Measurements from ENCODE around the gene FBXO45.
A peak's percentile ranks its signal among the peaks of the same experiment; 100 is the strongest.
"Not testable (repeated sequence)": the region's sequence is repeated elsewhere in the genome, so short reads cannot be mapped to it uniquely, and the experiment has no call there.

FBXO45 gene

GRCh38 chr3:196572389-196572788, 3.9 kb downstream of the FBXO45 start:
- H3K36me3 ChIP-seq (replicated peaks) = peaks cover 3% of the 10 kb centered on the region; the same call in 1 of the 2 replicates
- no peaks in the 10 kb centered on the region for H3K9me3 ChIP-seq
- H3K4me3 ChIP-seq = no peak overlapping the region
- H3K4me1 ChIP-seq = peaks cover 2% of the 10 kb centered on the region; the same call in 1 of the 2 replicates
- in situ Hi-C loops (cut with MboI; ENCODE audit: low sequenced_read_pairs) = no loop called here
- DNase-seq (ENCODE audit: low spot score in 2 of 2) = no peak
- no peaks in the 10 kb centered on the region for H3K27me3 ChIP-seq (ENCODE audit: low read depth)

DNA sequence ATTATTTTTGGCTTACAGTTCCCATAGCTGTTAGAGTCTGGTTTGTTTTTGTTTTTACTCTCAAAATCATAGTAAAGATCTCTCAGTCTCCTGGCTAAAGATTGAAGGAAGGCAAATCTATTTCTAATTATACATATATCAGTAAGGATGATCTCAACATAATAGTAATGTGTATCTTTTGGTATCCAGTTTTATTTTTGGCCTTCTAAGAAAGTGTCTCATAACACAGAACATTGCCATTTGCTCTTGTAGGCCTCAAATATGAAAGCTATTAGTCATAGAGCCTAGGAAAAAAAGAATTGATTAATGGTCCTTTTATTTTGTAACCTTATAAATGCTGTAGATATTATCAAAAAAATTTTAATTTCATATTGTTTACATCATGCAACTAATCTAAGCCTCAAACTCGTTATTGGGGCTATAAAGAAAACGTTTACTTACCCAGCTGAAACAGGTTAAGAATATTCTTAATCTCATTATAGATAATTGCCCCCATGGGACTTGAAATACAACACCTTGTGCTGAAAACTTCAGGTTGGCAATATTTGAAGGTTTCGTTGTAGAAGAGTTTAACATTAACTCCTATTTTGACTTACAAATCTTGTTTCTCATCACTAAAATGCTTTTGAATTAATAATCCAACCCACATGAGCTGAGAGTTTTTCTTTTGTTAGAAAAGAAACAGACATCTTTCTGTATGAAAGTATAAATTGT, 16.7 kb downstream of the FBXO45 start:
- H3K4me3 ChIP-seq = no peak overlapping the region
- H3K27me3 ChIP-seq (ENCODE audit: low read depth) = no peaks in the 10 kb centered on the region
- peaks cover 37% of the 10 kb centered on the region for H3K36me3 ChIP-seq (replicated peaks)
- no peaks in the 10 kb centered on the region for H3K4me1 ChIP-seq
- no peaks in the 10 kb centered on the region for H3K9me3 ChIP-seq
- in situ Hi-C loops (cut with MboI; ENCODE audit: low sequenced_read_pairs) = no loop called here
- DNase-seq (ENCODE audit: low spot score in 2 of 2) = no peak

GRCh38 chr3:196590279-196590678, 21.8 kb downstream of the FBXO45 start:
- 0 out of 2 replicates have a peak, but pooled peaks cover 3% of the 10 kb centered on the region for H3K27me3 ChIP-seq (ENCODE audit: low read depth)
- peaks cover 9% of the 10 kb centered on the region; the same call in 1 of the 2 replicates for H3K36me3 ChIP-seq (replicated peaks)
- DNase-seq (ENCODE audit: low spot score in 2 of 2) = no peak
- no peak overlapping the region for H3K4me3 ChIP-seq
- in situ Hi-C loops (cut with MboI; ENCODE audit: low sequenced_read_pairs) = no loop called here
- no peaks in the 10 kb centered on the region for H3K4me1 ChIP-seq
- H3K9me3 ChIP-seq = no peaks in the 10 kb centered on the region

GRCh38 chr3:196596355-196596754, 27.9 kb downstream of the FBXO45 start:
- H3K27me3 ChIP-seq (ENCODE audit: low read depth) = 0 out of 2 replicates have a peak, but pooled peaks cover 3% of the 10 kb centered on the region
- no peak for DNase-seq (ENCODE audit: low spot score in 2 of 2)
- H3K36me3 ChIP-seq (replicated peaks) = no peaks in the 10 kb centered on the region
- no peak overlapping the region for H3K4me3 ChIP-seq
- in situ Hi-C loops (cut with MboI; ENCODE audit: low sequenced_read_pairs) = no loop called here
- H3K9me3 ChIP-seq = no peaks in the 10 kb centered on the region
- peaks cover 4% of the 10 kb centered on the region for H3K4me1 ChIP-seq

- H3K9me3 ChIP-seq; in situ Hi-C loops (cut with MboI; ENCODE audit: low sequenced_read_pairs); H3K36me3 ChIP-seq (replicated peaks); H3K4me1 ChIP-seq; H3K27me3 ChIP-seq (ENCODE audit: low read depth): not testable (repeated sequence)
- peak in 1 of 2 experiments; percentile 72 for DNase-seq (ENCODE audit: low spot score in 2 of 2)
- H3K4me3 ChIP-seq = peak overlapping the region; percentile 30
Observed at GRCh38 chr3:196597971-196598733, 29.7 kb downstream of the FBXO45 start.

DNA sequence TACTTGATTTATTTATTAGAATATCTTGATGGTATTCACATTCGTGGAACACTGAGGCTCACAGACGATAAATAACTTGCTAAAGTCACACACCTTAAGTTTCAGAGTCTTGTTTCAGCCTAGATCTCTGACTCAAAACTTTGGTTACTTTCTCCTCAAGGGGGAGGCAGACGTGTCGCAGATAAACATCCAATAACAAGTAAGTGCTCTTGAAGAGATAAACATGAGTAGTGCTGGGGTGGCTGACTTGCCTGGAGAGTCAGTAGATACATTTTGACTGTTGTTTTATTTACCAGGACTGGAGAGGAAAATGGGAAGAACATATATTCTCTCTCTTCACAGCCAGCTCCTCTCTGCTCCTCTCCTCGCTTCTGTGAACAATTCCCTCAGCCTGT, 31.3 kb downstream of the FBXO45 start:
- H3K27me3 ChIP-seq (ENCODE audit: low read depth) = no peaks in the 10 kb centered on the region
- no peak overlapping the region for H3K4me3 ChIP-seq
- no peaks in the 10 kb centered on the region for H3K36me3 ChIP-seq (replicated peaks)
- no peaks in the 10 kb centered on the region for H3K9me3 ChIP-seq
- in situ Hi-C loops (cut with MboI; ENCODE audit: low sequenced_read_pairs) = no loop called here
- no peak for DNase-seq (ENCODE audit: low spot score in 2 of 2)
- peaks cover 4% of the 10 kb centered on the region for H3K4me1 ChIP-seq

- in situ Hi-C loops (cut with MboI; ENCODE audit: low sequenced_read_pairs) = no loop called here
- DNase-seq (ENCODE audit: low spot score in 2 of 2) = no peak
- Histone ChIP-seq H3K36me3 (replicated peaks) (no peaks in the 10 kb centered on the region), H3K9me3 (no peaks in the 10 kb centered on the region), H3K4me3 (no peak overlapping the region), H3K4me1 (peaks cover 4% of the 10 kb centered on the region), H3K27me3 (ENCODE audit: low read depth) (no peaks in the 10 kb centered on the region)
Observed at GRCh38 chr3:196600359-196600758, 31.9 kb downstream of the FBXO45 start.

- Histone ChIP-seq H3K4me1 (peaks cover 4% of the 10 kb centered on the region), H3K4me3 (no peak overlapping the region), H3K9me3 (no peaks in the 10 kb centered on the region), H3K36me3 (replicated peaks) (no peaks in the 10 kb centered on the region), H3K27me3 (ENCODE audit: low read depth) (no peaks in the 10 kb centered on the region)
- no peak for DNase-seq (ENCODE audit: low spot score in 2 of 2)
- in situ Hi-C loops (cut with MboI; ENCODE audit: low sequenced_read_pairs) = no loop called here
Observed at GRCh38 chr3:196602673-196603072, 34.2 kb downstream of the FBXO45 start.

DNA sequence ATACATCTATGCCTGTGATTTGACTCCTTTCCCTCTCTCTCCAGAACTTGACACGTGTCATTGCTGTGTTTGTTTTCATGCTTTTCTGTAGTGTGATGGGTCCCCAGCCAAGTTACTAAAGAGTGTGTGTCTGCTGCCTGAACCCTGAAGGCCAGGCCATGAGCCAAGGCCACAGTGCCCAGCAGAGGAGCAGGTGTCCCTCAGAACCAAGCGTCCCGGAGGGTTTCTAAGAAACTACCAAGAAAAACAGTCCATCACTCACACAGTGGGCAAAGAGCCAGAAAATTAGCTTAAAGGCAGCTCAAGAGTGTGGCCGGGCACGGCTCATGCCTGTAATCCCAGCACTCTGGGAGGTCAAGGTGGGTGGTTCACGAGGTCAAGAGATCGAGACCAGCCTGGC, 35.2 kb downstream of the FBXO45 start:
- no peaks in the 10 kb centered on the region for H3K4me1 ChIP-seq
- no peaks in the 10 kb centered on the region for H3K9me3 ChIP-seq
- in situ Hi-C loops (cut with MboI; ENCODE audit: low sequenced_read_pairs) = no loop called here
- DNase-seq (ENCODE audit: low spot score in 2 of 2) = no peak
- no peaks in the 10 kb centered on the region for H3K36me3 ChIP-seq (replicated peaks)
- H3K4me3 ChIP-seq = no peak overlapping the region
- no peaks in the 10 kb centered on the region for H3K27me3 ChIP-seq (ENCODE audit: low read depth)

DNA sequence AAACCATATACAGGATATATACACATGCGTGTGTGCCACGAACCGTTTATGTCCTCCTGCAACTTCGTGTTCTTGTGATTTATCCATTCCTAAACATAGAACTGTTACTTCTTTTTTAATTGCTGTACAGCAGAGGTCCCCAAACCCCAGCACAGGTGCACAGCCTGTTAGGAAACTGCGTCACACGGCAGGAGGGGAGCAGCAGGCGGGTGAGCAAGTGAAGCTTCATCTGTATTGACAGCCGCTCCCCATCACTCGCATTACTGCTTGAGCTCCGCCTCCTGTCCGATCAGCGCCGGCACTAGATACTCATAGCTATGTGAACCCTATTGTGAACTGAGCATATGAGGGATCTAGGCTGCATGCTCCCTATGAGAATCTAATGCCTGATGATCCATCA, 36.1 kb downstream of the FBXO45 start:
- Histone ChIP-seq H3K9me3 (no peaks in the 10 kb centered on the region), H3K27me3 (ENCODE audit: low read depth) (no peaks in the 10 kb centered on the region), H3K36me3 (replicated peaks) (no peaks in the 10 kb centered on the region), H3K4me3 (no peak overlapping the region), H3K4me1 (no peaks in the 10 kb centered on the region)
- no peak for DNase-seq (ENCODE audit: low spot score in 2 of 2)
- in situ Hi-C loops (cut with MboI; ENCODE audit: low sequenced_read_pairs) = no loop called here

DNA sequence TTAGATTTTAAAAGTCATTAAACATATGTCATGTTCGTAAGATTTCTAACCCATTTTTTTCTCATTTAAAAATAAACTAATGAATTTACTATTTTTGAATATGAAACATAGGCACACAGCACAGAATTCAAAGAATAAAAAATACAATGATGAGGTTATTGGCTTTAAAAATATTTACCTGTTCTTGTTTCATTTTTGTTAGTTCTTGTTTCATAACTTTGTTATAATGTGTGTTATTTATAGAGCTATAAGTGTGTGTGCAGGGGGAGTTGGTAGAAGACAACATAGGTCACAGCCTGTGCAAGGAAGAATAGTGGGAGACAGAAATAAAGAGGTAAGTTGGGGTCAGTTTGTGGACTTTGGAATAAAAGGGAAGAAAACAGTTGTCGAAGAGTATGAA, 40.2 kb downstream of the FBXO45 start:
- no peak overlapping the region for H3K4me3 ChIP-seq
- H3K36me3 ChIP-seq (replicated peaks) = no peaks in the 10 kb centered on the region
- no peaks in the 10 kb centered on the region for H3K4me1 ChIP-seq
- H3K27me3 ChIP-seq (ENCODE audit: low read depth) = no peaks in the 10 kb centered on the region
- in situ Hi-C loops (cut with MboI; ENCODE audit: low sequenced_read_pairs) = no loop called here
- no peaks in the 10 kb centered on the region for H3K9me3 ChIP-seq
- no peak for DNase-seq (ENCODE audit: low spot score in 2 of 2)

GRCh38 chr3:196609343-196609775, 40.9 kb downstream of the FBXO45 start:
- no peak overlapping the region for H3K4me3 ChIP-seq
- in situ Hi-C loops (cut with MboI; ENCODE audit: low sequenced_read_pairs) = no loop called here

GRCh38 chr3:196609805-196610515, 41.5 kb downstream of the FBXO45 start:
- Histone ChIP-seq H3K36me3 (replicated peaks) (no peaks in the 10 kb centered on the region), H3K4me3 (no peak overlapping the region), H3K4me1 (no peaks in the 10 kb centered on the region), H3K9me3 (no peaks in the 10 kb centered on the region), H3K27me3 (ENCODE audit: low read depth) (no peaks in the 10 kb centered on the region)
- DNase-seq (ENCODE audit: low spot score in 2 of 2) = no peak
- in situ Hi-C loops (cut with MboI; ENCODE audit: low sequenced_read_pairs) = loop anchor here (5.0 kb wide), 1 partner anchor 72 kb away; no protein-coding TSS in a partner anchor

More at GRCh38 chr3:196609343-196609775, 40.9 kb downstream of the FBXO45 start:
- Histone ChIP-seq H3K36me3 (replicated peaks) (no peaks in the 10 kb centered on the region), H3K4me1 (no peaks in the 10 kb centered on the region), H3K9me3 (no peaks in the 10 kb centered on the region), H3K27me3 (ENCODE audit: low read depth) (no peaks in the 10 kb centered on the region)
- DNase-seq (ENCODE audit: low spot score in 2 of 2) = peak; percentile 74 to 97

Data from HAP-1 (cell line).